WTC11 (cell line): ENCODE measurements around the gene CTDNEP1. TPM values are rescaled to one million over a fixed set of nuclear protein-coding genes. Genes with fewer than 3 reads are reported as not detected.

Source experiments
- ATAC-seq: fragments of 200-7000 bp; cut with Tn5 transposase; 2 replicates; pipeline ENCODE4 v1.10.0; 2021; ENCODE audit warnings: mild to moderate bottlenecking, moderate library complexity
- CTCF ChIA-PET: fragments of 300-600 bp; sonication (Branson Sonifier 250); formaldehyde crosslinking; loops from one replicate; lab custom pipeline; 2021; ENCODE audit warnings: antibody characterized with exemption; lab: Charles Lee
- POLR2A ChIA-PET: fragments of 350-600 bp; sonication (Branson Sonifier 250); formaldehyde crosslinking; loops from one replicate; lab custom pipeline; 2021; ENCODE audit warnings: antibody characterized with exemption; lab: Charles Lee
- DNase-seq: peaks from one replicate; pipeline ENCODE4 v3.0.0; 2021; ENCODE audit warnings: low spot score
- H3K27ac Mint-ChIP-seq: 2 replicates; pipeline ENCODE4 v1.8.0; 2021; ENCODE audit warnings: mixed read lengths
- H3K27me3 Mint-ChIP-seq: 2 replicates; pipeline ENCODE4 v1.8.0; 2021; ENCODE audit warnings: low read depth, mild to moderate bottlenecking, moderate library complexity, mixed read lengths
- H3K36me3 Mint-ChIP-seq: 2 replicates; pipeline ENCODE4 v1.8.0; 2021; ENCODE audit warnings: mixed read lengths
- H3K4me1 Mint-ChIP-seq: 2 replicates; pipeline ENCODE4 v1.8.0; 2022; ENCODE audit warnings: mixed read lengths
- H3K4me3 Mint-ChIP-seq: 2 replicates; pipeline ENCODE4 v1.8.0; 2021; ENCODE audit warnings: mild to moderate bottlenecking, moderate library complexity, mixed read lengths
- H3K9me3 Mint-ChIP-seq: 2 replicates; pipeline ENCODE4 v1.8.0; 2021; ENCODE audit warnings: mixed read lengths
- CREB1 ChIP-seq: sonication (generic); formaldehyde crosslinking; IDR thresholded peaks from 2 replicates; pipeline ENCODE4 v1.8.0; 2023; ENCODE audit warnings: mild to moderate bottlenecking, missing genetic modification reagents
- FOXK1 ChIP-seq: sonication (generic); formaldehyde crosslinking; IDR thresholded peaks from 2 replicates; pipeline ENCODE4 v1.8.0; 2022; ENCODE audit warnings: mild to moderate bottlenecking, moderate library complexity, missing genetic modification reagents
- FOXP1 ChIP-seq: sonication (generic); formaldehyde crosslinking; IDR thresholded peaks from 2 replicates; pipeline ENCODE4 v1.8.0; 2022; ENCODE audit warnings: missing genetic modification reagents, mild to moderate bottlenecking, moderate library complexity, borderline replicate concordance
- KAT7 ChIP-seq: sonication (generic); formaldehyde crosslinking; IDR thresholded peaks from 2 replicates; pipeline ENCODE4 v1.8.1; 2023; ENCODE audit warnings: missing genetic modification reagents, mild to moderate bottlenecking, borderline replicate concordance
- MYBL2 ChIP-seq: sonication (generic); formaldehyde crosslinking; IDR thresholded peaks from 2 replicates; pipeline ENCODE4 v1.8.1; 2023; ENCODE audit warnings: mild to moderate bottlenecking, moderate library complexity, missing genetic modification reagents
- NFATC4 ChIP-seq: fragments of 250-450 bp; sonication (Bioruptor Pico); IDR thresholded peaks from 2 replicates; pipeline ENCODE4 v1.9.0; 2021; ENCODE audit warnings: mild to moderate bottlenecking
- NFE2L1 ChIP-seq: sonication (generic); formaldehyde crosslinking; IDR thresholded peaks from 2 replicates; pipeline ENCODE4 v1.8.1; 2023; ENCODE audit warnings: missing genetic modification reagents
- NFYB ChIP-seq: sonication (generic); formaldehyde crosslinking; conservative IDR thresholded peaks from 2 replicates; pipeline ENCODE4 v1.8.0; 2022; ENCODE audit warnings: low read depth, missing genetic modification reagents
- NR1H2 ChIP-seq: sonication (generic); formaldehyde crosslinking; IDR thresholded peaks from 2 replicates; pipeline ENCODE4 v1.9.0; 2021; ENCODE audit warnings: mild to moderate bottlenecking, moderate library complexity, missing genetic modification reagents
- PRRX2 ChIP-seq: fragments of 250-450 bp; sonication (Bioruptor Pico); IDR thresholded peaks from 2 replicates; pipeline ENCODE4 v1.8.0; 2021; ENCODE audit warnings: mild to moderate bottlenecking
- SOX15 ChIP-seq: fragments of 250-450 bp; sonication (Bioruptor Pico); IDR thresholded peaks from 2 replicates; pipeline ENCODE4 v1.9.0; 2021; ENCODE audit warnings: mild to moderate bottlenecking
- SP1 ChIP-seq: sonication (generic); formaldehyde crosslinking; conservative IDR thresholded peaks from 2 replicates; pipeline ENCODE4 v1.8.1; 2022; ENCODE audit warnings: missing genetic modification reagents
- ZNF219 ChIP-seq: sonication (generic); formaldehyde crosslinking; IDR thresholded peaks from 2 replicates; pipeline ENCODE4 v1.8.0; 2023; ENCODE audit warnings: missing genetic modification reagents, mild to moderate bottlenecking, borderline replicate concordance
- total RNA-seq: library from RNA; stranded (reverse); gene quantifications from 3 replicates; pipeline ENCODE4 v1.2.3, GENCODE V29; 2021
- TF ChIP-seq, protein P1 (sequence below): sonication (generic); formaldehyde crosslinking; IDR thresholded peaks from 2 replicates; pipeline ENCODE4 v1.8.1; 2023; ENCODE audit warnings: mild to moderate bottlenecking, moderate library complexity, missing genetic modification reagents
- TF ChIP-seq, protein P2 (sequence below): fragments of 250-450 bp; sonication (Bioruptor Pico); IDR thresholded peaks from 2 replicates; pipeline ENCODE4 v1.9.0; 2021; ENCODE audit warnings: mild to moderate bottlenecking
- TF ChIP-seq, protein P3 (sequence below): fragments of 200-600 bp; IDR thresholded peaks from 2 replicates; pipeline ENCODE4 v1.8.0; 2022; ENCODE audit warnings: antibody characterized with exemption
- TF ChIP-seq, protein P4 (sequence below): sonication (generic); formaldehyde crosslinking; IDR thresholded peaks from 2 replicates; pipeline ENCODE4 v1.8.0; 2022; ENCODE audit warnings: mild to moderate bottlenecking, missing genetic modification reagents
- TF ChIP-seq, protein P5 (sequence below): sonication (generic); formaldehyde crosslinking; IDR thresholded peaks from 2 replicates; pipeline ENCODE4 v1.8.0; 2022; ENCODE audit warnings: mild to moderate bottlenecking, missing genetic modification reagents
- TF ChIP-seq, protein P6 (sequence below): sonication (generic); formaldehyde crosslinking; IDR thresholded peaks from 2 replicates; pipeline ENCODE4 v1.8.1; 2022; ENCODE audit warnings: mild to moderate bottlenecking, moderate library complexity, missing genetic modification reagents
- TF ChIP-seq, protein P7 (sequence below): sonication (generic); formaldehyde crosslinking; IDR thresholded peaks from 2 replicates; pipeline ENCODE4 v1.8.0; 2023; ENCODE audit warnings: missing genetic modification reagents
- TF ChIP-seq, protein P8 (sequence below): fragments of 250-450 bp; sonication (Bioruptor Pico); IDR thresholded peaks from 2 replicates; pipeline ENCODE4 v1.9.0; 2021; ENCODE audit warnings: mild to moderate bottlenecking
- TF ChIP-seq, protein P9 (sequence below): sonication (generic); formaldehyde crosslinking; IDR thresholded peaks from 2 replicates; pipeline ENCODE4 v1.8.1; 2022; ENCODE audit warnings: missing genetic modification reagents, borderline replicate concordance
- TF ChIP-seq, protein P10 (sequence below): fragments of 250-450 bp; sonication (Bioruptor Pico); IDR thresholded peaks from 2 replicates; pipeline ENCODE4 v1.8.0; 2021; ENCODE audit warnings: mild to moderate bottlenecking
- TF ChIP-seq, protein P11 (sequence below): sonication (generic); formaldehyde crosslinking; IDR thresholded peaks from 2 replicates; pipeline ENCODE4 v1.8.1; 2023; ENCODE audit warnings: mild to moderate bottlenecking, missing genetic modification reagents, moderate library complexity

The CTDNEP1 gene
- total RNA-seq, 1 experiment from 2014 or later = 127 TPM

DNA sequence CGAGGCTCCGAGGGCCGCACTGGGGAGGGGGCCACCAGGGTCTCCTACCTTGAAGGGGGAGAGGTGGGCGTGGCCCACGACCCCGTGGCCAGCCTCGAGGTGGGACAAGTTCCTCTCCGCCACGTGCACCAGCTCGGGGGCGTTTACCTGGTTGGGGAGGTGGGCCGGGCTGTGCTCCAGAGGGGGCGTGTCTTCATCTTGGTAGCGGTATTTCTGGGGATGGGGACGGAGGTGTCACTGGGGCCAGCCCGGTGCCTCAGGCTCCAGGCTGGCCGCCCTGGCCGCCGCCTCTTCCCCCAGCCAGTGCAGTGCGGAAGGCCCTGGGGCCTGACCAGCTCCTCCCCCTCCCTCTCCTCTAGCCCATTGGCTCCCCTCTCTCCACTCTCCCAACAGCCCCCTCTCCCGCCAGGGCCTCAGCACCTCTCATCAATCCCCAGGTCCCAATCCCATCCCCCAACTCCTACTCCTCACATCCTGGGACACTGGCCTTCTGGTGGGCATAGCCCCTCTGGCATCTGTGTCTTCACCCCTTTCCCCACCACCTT is 43.4 kb downstream of the CTDNEP1 start:
- CTCF ChIA-PET = interaction anchor here (0.7 to 3.1 kb wide), 10 partner anchors 11 to 162 kb away, joined by 3 to 24 read pairs (median 5); partner anchors contain the start of genes ACADVL and DLG4
- DNase-seq (peak; percentile 78), ATAC-seq (peak; percentile 51)
- Mint-ChIP-seq H3K4me1 (peaks cover 56% of the 10 kb centered on the region), H3K36me3 (peaks cover 4% of the 10 kb centered on the region), H3K27ac (peak overlapping the region; percentile 69), H3K27me3 (no peaks in the 10 kb centered on the region), H3K9me3 (no peaks in the 10 kb centered on the region), H3K4me3 (peak overlapping the region; percentile 57)
- POLR2A ChIA-PET = interaction anchor here (0.6 to 1.4 kb wide), 3 partner anchors 12 to 62 kb away, joined by 3 to 8 read pairs (median 4); partner anchors contain the start of genes ACADVL and DLG4
- TF ChIP-seq, protein P1, sequence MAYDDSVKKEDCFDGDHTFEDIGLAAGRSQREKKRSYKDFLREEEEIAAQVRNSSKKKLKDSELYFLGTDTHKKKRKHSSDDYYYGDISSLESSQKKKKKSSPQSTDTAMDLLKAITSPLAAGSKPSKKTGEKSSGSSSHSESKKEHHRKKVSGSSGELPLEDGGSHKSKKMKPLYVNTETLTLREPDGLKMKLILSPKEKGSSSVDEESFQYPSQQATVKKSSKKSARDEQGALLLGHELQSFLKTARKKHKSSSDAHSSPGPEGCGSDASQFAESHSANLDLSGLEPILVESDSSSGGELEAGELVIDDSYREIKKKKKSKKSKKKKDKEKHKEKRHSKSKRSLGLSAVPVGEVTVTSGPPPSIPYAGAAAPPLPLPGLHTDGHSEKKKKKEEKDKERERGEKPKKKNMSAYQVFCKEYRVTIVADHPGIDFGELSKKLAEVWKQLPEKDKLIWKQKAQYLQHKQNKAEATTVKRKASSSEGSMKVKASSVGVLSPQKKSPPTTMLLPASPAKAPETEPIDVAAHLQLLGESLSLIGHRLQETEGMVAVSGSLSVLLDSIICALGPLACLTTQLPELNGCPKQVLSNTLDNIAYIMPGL (CRISPR knock-in tag) = no peak
- TF ChIP-seq NFYB (CRISPR knock-in tag) (no peak), MYBL2 (CRISPR knock-in tag) (no peak), CREB1 (CRISPR knock-in tag) (no peak), PRRX2 (CRISPR knock-in tag) (no peak), NFE2L1 (no peak), KAT7 (CRISPR knock-in tag) (no peak), NFATC4 (CRISPR knock-in tag) (no peak), FOXK1 (CRISPR knock-in tag) (peak; percentile 65; the same call in 1 of the 2 replicates), NR1H2 (CRISPR knock-in tag) (no peak), FOXP1 (no peak), SP1 (CRISPR knock-in tag) (peak; percentile 61; the same call in 1 of the 2 replicates), SOX15 (CRISPR knock-in tag) (no peak), ZNF219 (CRISPR knock-in tag) (no peak)
- TF ChIP-seq, protein P2, sequence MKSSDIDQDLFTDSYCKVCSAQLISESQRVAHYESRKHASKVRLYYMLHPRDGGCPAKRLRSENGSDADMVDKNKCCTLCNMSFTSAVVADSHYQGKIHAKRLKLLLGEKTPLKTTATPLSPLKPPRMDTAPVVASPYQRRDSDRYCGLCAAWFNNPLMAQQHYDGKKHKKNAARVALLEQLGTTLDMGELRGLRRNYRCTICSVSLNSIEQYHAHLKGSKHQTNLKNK (CRISPR knock-in tag) = no peak
- TF ChIP-seq, protein P3, sequence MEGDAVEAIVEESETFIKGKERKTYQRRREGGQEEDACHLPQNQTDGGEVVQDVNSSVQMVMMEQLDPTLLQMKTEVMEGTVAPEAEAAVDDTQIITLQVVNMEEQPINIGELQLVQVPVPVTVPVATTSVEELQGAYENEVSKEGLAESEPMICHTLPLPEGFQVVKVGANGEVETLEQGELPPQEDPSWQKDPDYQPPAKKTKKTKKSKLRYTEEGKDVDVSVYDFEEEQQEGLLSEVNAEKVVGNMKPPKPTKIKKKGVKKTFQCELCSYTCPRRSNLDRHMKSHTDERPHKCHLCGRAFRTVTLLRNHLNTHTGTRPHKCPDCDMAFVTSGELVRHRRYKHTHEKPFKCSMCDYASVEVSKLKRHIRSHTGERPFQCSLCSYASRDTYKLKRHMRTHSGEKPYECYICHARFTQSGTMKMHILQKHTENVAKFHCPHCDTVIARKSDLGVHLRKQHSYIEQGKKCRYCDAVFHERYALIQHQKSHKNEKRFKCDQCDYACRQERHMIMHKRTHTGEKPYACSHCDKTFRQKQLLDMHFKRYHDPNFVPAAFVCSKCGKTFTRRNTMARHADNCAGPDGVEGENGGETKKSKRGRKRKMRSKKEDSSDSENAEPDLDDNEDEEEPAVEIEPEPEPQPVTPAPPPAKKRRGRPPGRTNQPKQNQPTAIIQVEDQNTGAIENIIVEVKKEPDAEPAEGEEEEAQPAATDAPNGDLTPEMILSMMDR = no peak
- TF ChIP-seq, protein P4, sequence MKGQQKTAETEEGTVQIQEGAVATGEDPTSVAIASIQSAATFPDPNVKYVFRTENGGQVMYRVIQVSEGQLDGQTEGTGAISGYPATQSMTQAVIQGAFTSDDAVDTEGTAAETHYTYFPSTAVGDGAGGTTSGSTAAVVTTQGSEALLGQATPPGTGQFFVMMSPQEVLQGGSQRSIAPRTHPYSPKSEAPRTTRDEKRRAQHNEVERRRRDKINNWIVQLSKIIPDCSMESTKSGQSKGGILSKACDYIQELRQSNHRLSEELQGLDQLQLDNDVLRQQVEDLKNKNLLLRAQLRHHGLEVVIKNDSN = peak; percentile 48; the same call in 1 of the 2 replicates
- TF ChIP-seq, protein P5, sequence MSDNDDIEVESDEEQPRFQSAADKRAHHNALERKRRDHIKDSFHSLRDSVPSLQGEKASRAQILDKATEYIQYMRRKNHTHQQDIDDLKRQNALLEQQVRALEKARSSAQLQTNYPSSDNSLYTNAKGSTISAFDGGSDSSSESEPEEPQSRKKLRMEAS (CRISPR knock-in tag) = peak; percentile 92
- TF ChIP-seq, protein P6, sequence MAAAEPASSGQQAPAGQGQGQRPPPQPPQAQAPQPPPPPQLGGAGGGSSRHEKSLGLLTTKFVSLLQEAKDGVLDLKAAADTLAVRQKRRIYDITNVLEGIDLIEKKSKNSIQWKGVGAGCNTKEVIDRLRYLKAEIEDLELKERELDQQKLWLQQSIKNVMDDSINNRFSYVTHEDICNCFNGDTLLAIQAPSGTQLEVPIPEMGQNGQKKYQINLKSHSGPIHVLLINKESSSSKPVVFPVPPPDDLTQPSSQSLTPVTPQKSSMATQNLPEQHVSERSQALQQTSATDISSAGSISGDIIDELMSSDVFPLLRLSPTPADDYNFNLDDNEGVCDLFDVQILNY (CRISPR knock-in tag) = no peak
- TF ChIP-seq, protein P7, sequence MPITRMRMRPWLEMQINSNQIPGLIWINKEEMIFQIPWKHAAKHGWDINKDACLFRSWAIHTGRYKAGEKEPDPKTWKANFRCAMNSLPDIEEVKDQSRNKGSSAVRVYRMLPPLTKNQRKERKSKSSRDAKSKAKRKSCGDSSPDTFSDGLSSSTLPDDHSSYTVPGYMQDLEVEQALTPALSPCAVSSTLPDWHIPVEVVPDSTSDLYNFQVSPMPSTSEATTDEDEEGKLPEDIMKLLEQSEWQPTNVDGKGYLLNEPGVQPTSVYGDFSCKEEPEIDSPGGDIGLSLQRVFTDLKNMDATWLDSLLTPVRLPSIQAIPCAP = no peak
- TF ChIP-seq, protein P8, sequence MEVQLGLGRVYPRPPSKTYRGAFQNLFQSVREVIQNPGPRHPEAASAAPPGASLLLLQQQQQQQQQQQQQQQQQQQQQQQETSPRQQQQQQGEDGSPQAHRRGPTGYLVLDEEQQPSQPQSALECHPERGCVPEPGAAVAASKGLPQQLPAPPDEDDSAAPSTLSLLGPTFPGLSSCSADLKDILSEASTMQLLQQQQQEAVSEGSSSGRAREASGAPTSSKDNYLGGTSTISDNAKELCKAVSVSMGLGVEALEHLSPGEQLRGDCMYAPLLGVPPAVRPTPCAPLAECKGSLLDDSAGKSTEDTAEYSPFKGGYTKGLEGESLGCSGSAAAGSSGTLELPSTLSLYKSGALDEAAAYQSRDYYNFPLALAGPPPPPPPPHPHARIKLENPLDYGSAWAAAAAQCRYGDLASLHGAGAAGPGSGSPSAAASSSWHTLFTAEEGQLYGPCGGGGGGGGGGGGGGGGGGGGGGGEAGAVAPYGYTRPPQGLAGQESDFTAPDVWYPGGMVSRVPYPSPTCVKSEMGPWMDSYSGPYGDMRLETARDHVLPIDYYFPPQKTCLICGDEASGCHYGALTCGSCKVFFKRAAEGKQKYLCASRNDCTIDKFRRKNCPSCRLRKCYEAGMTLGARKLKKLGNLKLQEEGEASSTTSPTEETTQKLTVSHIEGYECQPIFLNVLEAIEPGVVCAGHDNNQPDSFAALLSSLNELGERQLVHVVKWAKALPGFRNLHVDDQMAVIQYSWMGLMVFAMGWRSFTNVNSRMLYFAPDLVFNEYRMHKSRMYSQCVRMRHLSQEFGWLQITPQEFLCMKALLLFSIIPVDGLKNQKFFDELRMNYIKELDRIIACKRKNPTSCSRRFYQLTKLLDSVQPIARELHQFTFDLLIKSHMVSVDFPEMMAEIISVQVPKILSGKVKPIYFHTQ (CRISPR knock-in tag) = no peak
- TF ChIP-seq, protein P9, sequence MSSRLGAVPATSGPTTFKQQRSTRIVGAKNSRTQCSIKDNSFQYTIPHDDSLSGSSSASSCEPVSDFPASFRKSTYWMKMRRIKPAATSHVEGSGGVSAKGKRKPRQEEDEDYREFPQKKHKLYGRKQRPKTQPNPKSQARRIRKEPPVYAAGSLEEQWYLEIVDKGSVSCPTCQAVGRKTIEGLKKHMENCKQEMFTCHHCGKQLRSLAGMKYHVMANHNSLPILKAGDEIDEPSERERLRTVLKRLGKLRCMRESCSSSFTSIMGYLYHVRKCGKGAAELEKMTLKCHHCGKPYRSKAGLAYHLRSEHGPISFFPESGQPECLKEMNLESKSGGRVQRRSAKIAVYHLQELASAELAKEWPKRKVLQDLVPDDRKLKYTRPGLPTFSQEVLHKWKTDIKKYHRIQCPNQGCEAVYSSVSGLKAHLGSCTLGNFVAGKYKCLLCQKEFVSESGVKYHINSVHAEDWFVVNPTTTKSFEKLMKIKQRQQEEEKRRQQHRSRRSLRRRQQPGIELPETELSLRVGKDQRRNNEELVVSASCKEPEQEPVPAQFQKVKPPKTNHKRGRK (CRISPR knock-in tag) = no peak
- TF ChIP-seq, protein P10, sequence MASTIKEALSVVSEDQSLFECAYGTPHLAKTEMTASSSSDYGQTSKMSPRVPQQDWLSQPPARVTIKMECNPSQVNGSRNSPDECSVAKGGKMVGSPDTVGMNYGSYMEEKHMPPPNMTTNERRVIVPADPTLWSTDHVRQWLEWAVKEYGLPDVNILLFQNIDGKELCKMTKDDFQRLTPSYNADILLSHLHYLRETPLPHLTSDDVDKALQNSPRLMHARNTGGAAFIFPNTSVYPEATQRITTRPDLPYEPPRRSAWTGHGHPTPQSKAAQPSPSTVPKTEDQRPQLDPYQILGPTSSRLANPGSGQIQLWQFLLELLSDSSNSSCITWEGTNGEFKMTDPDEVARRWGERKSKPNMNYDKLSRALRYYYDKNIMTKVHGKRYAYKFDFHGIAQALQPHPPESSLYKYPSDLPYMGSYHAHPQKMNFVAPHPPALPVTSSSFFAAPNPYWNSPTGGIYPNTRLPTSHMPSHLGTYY = peak; percentile 30; the same call in 1 of the 2 replicates
- TF ChIP-seq, protein P11, sequence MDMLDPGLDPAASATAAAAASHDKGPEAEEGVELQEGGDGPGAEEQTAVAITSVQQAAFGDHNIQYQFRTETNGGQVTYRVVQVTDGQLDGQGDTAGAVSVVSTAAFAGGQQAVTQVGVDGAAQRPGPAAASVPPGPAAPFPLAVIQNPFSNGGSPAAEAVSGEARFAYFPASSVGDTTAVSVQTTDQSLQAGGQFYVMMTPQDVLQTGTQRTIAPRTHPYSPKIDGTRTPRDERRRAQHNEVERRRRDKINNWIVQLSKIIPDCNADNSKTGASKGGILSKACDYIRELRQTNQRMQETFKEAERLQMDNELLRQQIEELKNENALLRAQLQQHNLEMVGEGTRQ (CRISPR knock-in tag) = peak; percentile 60
